HG02798 (cell line): Measurements from ENCODE around the gene VSIG2.

ENCODE experiments used
- ATAC-seq: cut with Tn5 transposase; IDR thresholded peaks from one replicate; pipeline ENCODE4 v1.9.1; 2021; ENCODE audit warnings: mild to moderate bottlenecking; ENCODE audit not compliant: unreplicated experiment, poor library complexity

VSIG2 gene

DNA sequence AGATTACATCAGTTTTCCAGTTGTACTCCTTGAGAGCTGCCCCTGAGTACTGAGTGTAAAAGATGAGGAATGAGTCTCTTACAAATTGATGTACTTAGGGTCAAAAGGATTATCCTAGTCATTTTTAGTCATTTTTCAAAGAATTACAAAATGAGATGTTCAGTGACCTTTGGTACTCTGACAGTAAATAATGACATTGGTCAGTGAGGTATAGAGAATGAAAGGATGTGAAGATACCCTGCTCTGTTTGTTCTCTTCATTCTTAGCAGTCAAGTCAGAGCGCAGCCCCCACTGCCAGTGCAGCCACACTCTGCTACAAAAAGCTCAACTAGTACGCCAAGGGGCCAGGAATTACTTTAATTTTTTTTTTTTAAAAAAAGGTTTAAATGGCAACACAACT lies 14.1 kb upstream of the VSIG2 start:
- ATAC-seq = no peak

DNA sequence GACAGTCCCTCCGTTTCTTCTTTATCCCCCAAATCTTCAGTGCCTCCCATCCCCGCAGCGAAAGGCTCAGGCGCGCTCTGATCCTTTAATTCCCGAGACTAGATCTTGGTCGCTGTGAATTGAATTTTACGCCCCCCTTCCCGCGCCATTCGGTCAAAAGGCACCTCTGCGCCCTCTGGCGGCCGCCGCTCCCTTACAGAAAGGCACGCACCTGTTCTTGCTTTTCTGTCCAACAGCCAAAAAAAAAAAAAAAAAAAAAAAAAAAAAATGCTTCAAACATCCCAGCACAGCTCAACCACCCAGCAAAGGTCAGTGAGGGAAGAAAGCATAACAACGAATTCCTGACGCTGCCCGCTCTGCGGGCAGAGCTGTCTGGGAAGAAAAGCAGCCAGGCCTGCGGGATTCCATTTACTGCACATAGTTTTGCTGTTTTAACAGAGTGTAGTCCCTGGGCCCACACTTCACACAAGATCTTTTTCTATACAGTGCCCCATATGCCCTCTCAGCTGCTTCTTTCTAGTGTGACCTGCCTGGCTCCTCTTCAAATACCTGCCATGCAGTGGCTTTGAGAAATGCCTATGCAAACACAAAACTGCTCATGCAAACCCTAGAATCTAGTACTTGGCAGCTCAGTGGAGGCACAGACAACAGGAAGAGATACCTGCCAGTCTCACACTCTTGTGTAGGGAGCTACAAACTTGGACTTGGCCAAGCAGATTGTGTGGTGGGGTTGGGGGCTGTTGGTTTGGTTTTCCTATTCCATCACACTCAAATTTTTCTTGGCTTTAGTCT lies 11.3 kb upstream of the VSIG2 start:
- peak; percentile 21 for ATAC-seq

DNA sequence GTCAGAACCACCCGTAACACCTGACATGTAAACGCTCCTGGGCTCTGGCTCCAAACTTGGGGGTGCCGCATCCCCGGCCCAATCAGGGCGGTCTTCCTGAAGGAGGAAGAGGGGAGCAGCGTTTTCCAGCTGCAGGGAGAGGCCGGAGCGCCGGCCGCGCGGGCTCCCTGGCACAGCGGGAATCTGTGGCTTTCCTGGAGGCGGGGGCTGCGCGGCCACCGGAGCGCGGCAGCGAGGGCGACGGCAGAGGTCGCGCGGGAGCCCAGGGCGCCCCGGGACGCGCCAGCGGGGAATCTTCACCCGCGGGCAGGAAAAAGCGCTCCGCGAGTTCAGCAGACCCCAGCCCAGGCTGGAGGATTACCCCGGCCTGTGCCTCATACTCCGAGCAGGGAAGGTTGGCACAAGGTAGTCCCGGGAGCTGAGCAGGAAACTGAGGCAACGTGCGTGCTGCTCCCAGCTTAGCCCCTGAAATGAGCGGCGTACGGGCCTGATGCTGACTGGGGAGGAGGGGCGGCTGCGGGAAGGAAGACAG lies 10.6 kb upstream of the VSIG2 start:
- peak; percentile 1 for ATAC-seq

DNA sequence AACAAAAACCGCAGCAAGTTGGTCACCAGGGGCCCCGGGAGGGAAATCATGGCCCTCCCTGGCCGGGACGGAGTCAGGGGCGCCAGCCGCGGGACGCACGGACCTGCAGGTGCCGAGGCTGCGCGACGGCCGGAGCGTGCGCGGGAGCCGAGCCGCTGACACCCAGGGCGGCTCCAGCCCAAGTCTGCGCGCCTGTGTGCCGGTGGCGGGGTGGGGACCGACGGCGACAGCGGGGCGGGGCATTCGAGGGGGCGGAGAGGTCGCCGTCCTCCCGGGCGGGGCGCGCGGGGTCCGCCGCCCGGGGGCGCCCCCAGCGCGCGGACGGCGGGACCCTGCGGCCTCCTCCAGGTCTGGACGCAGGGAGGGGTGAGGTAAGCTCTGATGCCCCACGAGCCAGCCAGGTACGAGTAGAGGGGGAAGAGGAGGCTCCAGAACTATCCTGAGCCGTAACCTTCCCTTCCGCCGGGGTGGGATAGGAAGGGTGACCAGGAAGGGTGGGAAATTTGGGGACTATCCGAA lies 10.1 kb upstream of the VSIG2 start, which contains the start of gene ESAM:
TSS of gene ESAM (minus strand) at position 186 of the 519 bp plus-strand sequence. CDS start at position 50, 136 bp downstream.
- ATAC-seq = peak; percentile 70

DNA sequence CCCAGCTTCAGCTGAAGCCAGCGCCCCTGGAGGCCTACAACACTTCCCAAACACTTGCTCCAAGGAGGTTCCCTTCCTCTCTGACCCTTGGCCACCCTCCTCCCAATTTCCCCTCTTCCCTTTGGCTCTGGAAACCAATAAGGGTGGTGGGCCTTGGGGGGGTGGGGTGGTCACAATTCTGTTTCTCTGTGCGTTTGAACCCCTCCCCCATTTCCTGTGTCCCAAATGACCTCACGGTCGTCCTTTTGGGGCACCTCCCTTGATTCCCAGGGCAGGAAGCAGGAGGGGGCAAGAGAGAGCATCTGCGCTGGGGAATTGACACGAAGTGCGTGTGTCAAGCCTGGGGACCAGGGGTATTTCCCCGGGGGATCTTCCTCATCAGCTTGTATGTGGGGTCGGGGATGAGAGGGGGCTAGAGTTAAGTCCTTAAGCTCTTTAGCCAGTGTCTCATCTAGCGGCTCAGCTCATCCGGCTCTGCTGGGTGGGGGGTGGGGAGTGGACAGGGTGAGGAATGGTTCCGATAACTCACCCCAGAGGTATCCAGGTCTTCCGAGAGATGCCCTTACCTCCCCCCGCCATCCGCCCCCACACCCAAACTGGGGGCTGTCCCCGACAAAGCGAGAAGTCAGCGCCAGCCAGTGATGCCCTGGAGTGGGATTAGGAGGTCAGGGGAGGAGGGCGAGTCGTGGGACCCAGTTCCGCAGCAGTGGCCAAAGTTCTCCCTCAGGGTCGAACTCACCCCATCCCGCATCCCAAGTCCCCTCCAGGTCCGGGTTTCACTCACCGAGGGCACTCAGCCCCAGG lies 9.4 kb upstream of the VSIG2 start:
- no peak for ATAC-seq

DNA sequence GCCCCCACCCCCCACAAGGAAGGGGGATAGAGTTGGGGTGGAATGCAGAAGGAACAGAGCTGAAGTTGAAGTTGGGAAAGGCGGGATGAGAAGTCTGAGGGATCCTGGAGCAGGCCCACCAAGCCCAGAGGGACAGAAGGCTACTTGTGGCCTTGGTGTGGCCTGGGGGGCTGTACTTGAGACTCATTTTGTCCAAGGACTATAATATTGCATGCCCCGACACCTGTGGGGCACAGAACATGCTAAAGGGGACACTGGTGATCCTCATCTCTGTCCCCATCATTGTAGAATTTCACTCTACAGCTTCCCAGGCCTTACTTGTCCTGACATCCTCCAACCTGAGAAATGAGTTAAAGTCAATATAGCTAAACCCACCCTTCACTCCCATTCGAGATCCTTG lies 8.8 kb upstream of the VSIG2 start:
- no peak for ATAC-seq

DNA sequence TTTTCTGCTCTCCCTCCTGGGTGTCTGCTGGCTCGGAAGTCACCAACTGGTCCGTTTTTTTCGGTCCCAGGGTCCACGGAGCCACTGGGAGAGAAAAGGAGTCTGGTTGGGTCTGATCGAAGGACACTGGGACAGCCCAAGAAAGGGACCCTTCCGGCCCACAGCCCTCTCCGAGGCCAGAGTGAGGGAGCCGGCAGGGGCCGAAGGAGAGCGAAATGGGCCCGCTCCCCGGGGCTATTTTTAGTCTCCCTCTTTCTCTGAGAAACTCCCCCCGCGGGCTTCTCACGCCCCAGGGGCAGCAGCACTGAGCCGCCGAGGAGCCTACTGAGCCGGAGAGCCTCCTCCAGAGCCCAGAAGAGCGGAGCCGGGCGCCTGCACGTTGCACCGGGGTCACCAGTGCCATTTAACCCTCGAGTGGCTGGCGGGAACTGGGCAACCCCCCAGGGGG lies 8.2 kb upstream of the VSIG2 start:
- ATAC-seq = peak; percentile 23

DNA sequence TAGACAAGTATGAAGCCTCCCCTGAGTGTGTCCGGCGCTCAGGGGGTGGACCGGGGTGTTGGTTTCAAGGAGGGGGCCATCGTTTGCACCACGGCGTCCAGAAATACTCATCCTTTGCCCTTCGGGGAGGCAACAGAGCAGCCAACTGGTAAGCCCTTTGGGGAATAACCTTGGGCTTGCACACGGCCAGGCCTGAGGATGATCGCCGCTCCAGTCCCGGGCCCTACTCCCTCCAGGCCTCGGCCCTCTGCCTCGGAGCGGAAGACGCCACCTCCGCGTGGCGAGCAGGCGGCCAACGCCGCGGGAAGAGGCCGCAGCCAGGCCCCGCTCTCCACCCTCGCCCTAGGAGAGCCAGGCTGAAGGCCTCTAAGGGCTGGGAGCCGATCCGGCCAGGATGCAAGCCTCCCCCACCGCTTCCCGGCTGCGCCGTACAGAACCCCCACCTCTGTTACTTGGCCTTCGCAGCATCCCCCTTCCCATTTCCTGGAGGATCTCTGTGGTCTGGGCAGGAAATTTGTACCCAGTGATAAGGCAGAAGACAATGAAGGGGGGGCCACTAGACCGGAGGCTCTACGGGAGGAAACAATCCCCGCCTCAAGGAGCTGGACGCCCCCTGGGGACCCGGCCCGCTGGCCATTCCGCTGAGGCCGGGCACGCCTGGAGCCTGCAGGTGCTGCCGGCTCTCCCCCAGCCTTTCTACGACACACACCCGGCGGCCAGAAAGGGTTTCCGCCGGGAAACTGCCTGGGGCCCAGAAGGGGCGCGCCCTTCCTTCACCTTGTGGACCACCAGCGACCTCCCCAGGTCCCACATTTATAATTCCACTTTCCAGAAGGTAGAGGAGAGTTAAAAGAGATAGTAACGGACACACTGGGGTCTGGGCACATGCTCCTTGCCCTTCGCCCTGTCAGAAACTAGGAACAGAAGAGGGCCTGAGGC lies 7.5 kb upstream of the VSIG2 start:
- ATAC-seq = peak; percentile 9

DNA sequence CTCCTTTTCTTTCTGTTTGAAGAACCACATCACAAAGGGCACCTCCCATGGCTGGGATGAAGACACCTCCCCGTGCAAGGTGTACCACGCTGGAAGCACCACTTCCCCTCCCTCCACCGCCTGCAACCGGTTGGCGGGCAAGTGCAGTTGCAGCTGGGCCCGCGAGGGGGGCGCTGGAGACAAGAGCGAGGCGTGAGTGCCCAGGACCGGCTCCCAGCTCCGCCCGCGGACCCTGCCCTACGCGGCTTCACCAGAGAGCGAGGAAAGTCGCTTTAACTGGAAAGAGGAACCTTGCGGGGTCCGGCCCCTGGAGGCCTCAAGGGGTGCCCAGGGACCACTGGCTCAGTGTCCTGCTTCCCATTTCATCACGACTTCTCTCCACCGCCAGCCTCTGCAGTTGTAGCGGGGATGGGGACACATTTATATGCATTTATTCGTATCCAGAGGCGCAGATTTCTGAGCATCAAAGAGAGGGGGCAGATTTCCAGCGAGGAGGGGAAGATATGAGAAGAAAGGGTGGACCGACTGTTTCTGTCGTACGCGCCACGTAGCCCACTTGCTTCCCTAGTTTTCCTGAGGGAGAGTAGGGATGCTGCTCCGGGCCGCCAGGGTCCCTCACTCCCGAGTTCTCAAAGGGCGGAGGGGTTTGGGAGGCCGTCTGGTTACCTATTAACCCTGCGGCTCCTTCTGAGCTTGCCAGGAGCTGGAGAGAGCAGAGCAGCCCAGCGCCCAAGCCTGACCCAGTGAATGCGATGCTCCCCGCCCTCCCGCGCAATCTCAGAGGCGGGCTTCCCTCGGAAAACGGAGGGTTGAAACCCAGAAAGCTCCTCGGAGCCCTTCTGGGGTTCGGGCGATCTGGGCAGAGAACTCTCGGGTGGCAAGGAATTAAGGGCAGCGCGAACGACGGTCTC lies 6.6 kb upstream of the VSIG2 start:
- peak; percentile 54 for ATAC-seq

DNA sequence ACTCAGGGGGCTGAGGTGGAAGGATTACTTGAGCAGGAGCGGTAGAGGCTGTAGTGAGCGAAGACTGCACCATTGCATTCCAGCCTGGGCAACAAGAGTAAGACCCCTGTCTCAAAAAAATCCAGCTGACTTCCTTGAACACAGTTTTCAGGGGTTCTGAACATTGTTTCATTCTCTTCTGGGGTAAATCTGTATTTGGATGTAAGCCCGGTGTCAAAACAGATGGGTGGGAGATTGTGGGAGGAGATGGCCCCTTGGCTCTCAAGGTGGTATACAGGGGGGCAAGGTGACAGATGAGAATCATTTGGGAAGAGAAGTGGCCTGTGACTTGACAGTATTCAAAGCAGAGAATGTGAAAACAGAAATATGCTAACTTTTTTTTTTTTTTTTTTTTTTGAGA lies 5.3 kb upstream of the VSIG2 start:
- no peak for ATAC-seq

DNA sequence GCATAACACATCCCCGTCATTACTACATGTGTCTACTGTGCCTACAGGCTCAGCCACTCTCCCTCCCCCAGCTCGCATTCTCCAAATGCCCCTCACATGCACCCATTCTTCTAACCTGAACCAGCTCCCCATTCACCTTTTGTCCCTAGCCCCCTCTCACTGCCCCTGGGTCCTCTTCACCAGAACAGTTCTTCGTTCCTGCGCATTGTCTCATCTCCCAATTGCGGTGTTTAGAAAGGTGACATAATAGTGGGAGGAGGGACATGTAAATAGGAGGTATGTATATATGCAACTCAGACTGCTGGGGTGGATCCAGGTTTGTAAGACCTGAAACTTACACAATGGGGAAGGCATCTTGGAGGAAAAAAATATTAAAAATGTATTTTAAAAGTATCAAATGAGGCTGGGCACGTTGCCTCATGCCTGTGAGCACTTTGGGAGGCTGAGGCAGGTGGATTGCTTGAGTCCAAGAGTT lies 4.7 kb upstream of the VSIG2 start:
- ATAC-seq = no peak

DNA sequence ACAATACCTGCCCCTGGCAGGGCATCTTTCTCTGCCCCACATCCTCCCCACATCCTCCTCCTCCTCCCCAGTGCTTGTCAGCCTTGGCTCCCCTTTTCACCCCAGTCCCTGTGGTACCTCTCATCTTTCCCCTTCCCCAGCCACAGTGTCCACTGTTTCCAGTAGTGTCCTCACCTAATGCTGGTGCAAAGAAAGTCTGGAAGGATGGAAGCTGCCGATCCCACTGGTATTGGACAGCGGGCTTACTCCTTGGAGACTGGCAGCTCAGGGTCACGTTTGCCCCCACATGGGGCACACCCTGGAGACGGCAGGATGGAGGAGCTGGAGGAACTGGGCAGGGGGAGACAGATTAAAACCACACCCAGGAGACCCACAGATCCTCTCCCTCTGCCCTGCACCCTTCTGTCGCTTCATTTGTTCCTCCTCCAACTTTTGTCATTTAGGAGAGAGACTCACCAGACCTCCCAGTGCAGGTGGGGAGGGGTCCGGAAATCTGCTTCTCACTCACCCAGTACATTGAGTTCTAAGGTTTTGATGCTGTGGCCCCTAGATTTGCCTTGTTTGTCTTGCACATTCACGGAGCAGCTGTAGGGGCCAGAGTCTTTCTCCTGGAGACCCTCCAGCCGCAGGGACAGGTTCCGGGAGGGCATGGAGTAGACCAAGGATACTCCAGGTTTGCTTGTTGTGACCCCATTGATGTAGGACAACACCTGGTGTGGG lies 4.1 kb upstream of the VSIG2 start:
- ATAC-seq = no peak

DNA sequence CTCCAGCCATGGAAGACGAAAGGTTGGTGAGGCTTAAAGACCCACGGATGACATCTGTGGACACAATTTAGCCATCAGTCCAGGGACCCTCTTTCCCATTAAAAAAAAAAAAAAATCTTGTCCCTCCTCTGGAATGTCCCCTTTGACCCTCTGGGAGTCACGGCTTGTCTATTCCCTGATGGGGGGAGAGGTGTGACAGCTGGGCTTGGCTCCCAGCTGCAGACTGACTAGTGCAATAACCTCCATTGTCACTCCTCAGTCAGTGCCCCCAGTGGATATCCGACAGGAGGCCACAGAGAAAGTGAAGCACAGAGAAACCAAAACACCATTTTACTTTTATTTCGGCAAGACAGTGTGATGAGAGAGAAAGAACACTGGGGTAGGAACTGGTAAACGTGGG lies 2.7 kb upstream of the VSIG2 start:
- no peak for ATAC-seq

DNA sequence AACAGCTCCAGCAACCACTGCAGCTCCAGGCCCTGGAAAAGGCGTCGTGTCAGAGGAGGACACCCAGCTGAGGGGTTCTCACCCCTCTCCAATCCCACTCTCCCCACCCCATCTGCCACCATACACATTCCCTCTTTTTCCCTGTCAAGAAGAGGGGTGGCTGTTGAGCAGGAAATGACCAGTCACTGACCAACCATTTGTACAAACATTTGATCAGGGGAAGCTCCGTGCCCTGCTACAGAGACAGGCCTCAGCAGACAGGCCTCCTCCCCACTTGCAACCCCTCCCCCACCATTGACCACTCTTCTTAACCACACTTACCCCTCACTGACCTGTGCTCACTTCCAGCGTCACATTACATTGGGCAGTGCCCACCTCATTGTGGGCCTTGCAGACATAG lies 2.3 kb upstream of the VSIG2 start:
- no peak for ATAC-seq

DNA sequence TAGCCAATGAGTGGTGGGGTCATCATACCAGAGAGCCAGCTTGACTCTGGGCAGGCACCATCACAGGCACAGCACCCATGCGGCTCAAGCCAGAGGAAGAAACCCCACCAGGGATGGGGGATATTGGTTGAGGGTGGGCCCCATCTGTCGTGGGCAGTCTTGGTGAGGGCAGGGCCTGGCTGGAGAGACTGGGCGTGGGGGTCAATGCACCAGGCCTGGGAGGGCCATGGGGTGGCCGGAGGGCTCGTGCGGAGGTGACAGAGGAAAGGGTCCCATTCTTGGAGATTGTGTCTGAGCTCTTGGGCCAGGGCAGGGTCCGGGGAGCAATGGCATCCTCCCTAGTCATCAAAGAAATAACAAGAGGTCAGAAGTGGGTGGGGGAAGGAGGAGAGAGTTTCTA lies 1.6 kb upstream of the VSIG2 start:
- no peak for ATAC-seq

DNA sequence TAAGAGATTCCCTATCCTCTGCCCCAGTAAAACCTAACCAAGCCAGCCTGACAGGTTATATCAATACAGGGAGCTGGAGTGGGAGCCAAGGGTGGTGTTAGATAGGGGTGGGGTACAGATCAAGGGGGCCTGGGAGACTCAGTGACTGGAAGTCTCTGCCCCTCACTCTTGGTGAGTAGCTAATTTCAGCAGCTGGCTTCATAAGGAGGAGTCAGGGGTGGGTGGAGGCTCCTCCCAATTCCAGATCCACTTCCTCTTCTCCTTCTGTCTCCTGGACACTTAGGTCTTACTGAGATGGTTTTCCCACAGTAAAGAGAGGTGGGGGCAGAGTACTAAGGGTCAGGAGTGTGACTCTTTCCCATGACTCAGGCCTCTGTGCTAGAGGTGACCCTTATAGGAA lies 1.1 kb upstream of the VSIG2 start:
- no peak for ATAC-seq

DNA sequence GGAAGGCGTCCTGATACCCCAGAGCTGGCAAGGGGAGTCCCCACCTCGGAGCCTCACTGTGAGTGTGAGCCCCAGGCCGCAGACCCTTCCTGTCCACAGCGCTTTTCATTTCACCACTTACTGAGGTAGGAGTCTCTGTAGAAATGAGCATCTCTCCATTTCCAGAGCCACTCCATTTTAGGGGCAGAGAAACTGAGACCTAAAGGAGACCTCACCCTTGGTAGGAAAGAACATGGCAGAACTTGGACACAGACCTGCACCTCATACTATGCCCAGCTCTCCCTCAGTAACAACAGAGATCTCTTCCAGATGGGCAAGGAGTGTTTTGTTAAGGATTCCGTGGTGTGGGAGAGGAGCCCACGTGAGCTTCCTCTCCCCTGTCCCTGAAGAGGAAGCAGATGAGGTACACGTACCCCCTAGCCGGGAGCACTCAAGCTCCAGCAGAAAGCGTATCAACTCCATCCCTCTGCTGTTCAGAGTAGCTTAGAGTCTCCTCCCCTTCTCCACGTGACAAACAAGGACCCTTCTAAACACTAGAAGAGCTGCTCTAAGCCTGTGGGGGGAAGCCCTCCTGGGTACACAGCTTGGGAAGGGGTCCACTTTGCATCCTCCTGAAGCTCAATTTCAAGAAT lies 532 bp upstream of the VSIG2 start:
- no peak for ATAC-seq

DNA sequence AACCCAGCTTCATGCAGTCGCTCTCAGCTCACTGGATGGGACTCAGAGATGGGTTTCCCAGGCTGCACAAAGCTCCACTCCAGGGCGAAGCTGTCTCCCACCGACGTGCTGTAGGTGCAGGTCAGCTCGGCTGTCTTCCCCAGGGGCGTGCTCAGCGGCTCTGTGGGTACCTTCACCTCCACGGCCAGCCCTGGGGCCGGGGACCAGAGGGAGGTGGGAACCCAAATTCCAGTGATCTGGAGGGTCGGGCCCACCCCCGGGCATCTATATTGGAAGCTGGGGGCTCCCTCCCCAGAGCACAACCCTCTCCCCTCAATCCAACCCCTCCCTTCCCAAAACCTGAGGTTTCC lies 689 bp downstream of the VSIG2 start:
- ATAC-seq = no peak
